HG03575 (cell line): ENCODE data around the gene LRBA.

ENCODE experiments used
- ATAC-seq: cut with Tn5 transposase; IDR thresholded peaks from one replicate; pipeline ENCODE4 v1.9.1; 2021; ENCODE audit not compliant: unreplicated experiment, insufficient number of reproducible peaks, low FRiP score; ENCODE audit errors: extremely low read depth

Gene LRBA

GRCh38 chr4:150723727-150724411, 291.2 kb downstream of the LRBA start:
- no peak for ATAC-seq

- ATAC-seq = no peak
These were observed 292.1 kb downstream of the LRBA start for GRCh38 chr4:150722908-150723362.

GRCh38 chr4:150720973-150721518, 294.0 kb downstream of the LRBA start:
- ATAC-seq = no peak

- ATAC-seq = no peak
These were observed 297.1 kb downstream of the LRBA start for GRCh38 chr4:150717952-150718351.

GRCh38 chr4:150714462-150715438, 300.3 kb downstream of the LRBA start:
- no peak for ATAC-seq

- ATAC-seq = no peak
These were observed 301.8 kb downstream of the LRBA start for GRCh38 chr4:150713251-150713650.

GRCh38 chr4:150710770-150711375, 304.2 kb downstream of the LRBA start:
- ATAC-seq = no peak

GRCh38 chr4:150708004-150708403, 307.1 kb downstream of the LRBA start:
- no peak for ATAC-seq

GRCh38 chr4:150699599-150699998, 315.5 kb downstream of the LRBA start:
- ATAC-seq = no peak

- ATAC-seq = no peak
These were observed 319.9 kb downstream of the LRBA start for GRCh38 chr4:150695162-150695561.

- ATAC-seq = no peak
These were observed 320.6 kb downstream of the LRBA start for GRCh38 chr4:150694438-150694837.

GRCh38 chr4:150683775-150684350, 331.2 kb downstream of the LRBA start:
- ATAC-seq = no peak

- no peak for ATAC-seq
These were observed 333.0 kb downstream of the LRBA start for GRCh38 chr4:150682126-150682525.

- no peak for ATAC-seq
These were observed 334.0 kb downstream of the LRBA start for GRCh38 chr4:150681063-150681462.

- ATAC-seq = no peak
These were observed 334.4 kb downstream of the LRBA start for GRCh38 chr4:150680651-150681050.

GRCh38 chr4:150679765-150680343, 335.2 kb downstream of the LRBA start:
- ATAC-seq = no peak

- no peak for ATAC-seq
These were observed 335.9 kb downstream of the LRBA start for GRCh38 chr4:150679018-150679764.

GRCh38 chr4:150673793-150674192, 341.3 kb downstream of the LRBA start:
- ATAC-seq = no peak
